GM08714 (cell line): Measurements from ENCODE around the gene CTBP1.

Experiments used
- H3K4me3 ChIP-seq: fragments of 200-500 bp; sonication (Bioruptor generic); 2 replicates; pipeline ENCODE4 v1.5.1; 2014; ENCODE audit warnings: mild to moderate bottlenecking, low read length, inconsistent platforms
- ZNF274 ChIP-seq: IDR thresholded peaks from 2 replicates; pipeline ENCODE4 v1.6.1; 2012; ENCODE audit warnings: mild to moderate bottlenecking, low read depth, low read length

The CTBP1 gene

GRCh38 chr4:1204828-1205585 is 43.9 kb downstream of the CTBP1 start:
- TF ChIP-seq ZNF274, result no peak
- H3K4me3 ChIP-seq, result no peak overlapping the region

GRCh38 chr4:1204286-1204827 is 44.6 kb downstream of the CTBP1 start:
- TF ChIP-seq ZNF274, result no peak

GRCh38 chr4:1203026-1203616 is 45.8 kb downstream of the CTBP1 start:
- H3K4me3 ChIP-seq, result no peak overlapping the region
- no peak for TF ChIP-seq ZNF274

More at GRCh38 chr4:1204286-1204827, 44.6 kb downstream of the CTBP1 start:
- H3K4me3 ChIP-seq, result no peak overlapping the region

GRCh38 chr4:1202526-1203011 is 46.4 kb downstream of the CTBP1 start:
- TF ChIP-seq ZNF274, result no peak
- H3K4me3 ChIP-seq, result no peak overlapping the region

GRCh38 chr4:1201851-1202525 is 46.9 kb downstream of the CTBP1 start:
- H3K4me3 ChIP-seq, result no peak overlapping the region

GRCh38 chr4:1200425-1201035 is 48.4 kb downstream of the CTBP1 start:
- peak overlapping the region; percentile 24; the same call in 1 of the 2 replicates for H3K4me3 ChIP-seq
- TF ChIP-seq ZNF274, result no peak

More at GRCh38 chr4:1201851-1202525, 46.9 kb downstream of the CTBP1 start:
- no peak for TF ChIP-seq ZNF274

GRCh38 chr4:1199556-1200331 is 49.2 kb downstream of the CTBP1 start:
- TF ChIP-seq ZNF274, result no peak
- no peak overlapping the region for H3K4me3 ChIP-seq

- no peak overlapping the region for H3K4me3 ChIP-seq
- no peak for TF ChIP-seq ZNF274
Measured at GRCh38 chr4:1198098-1198844, 50.7 kb downstream of the CTBP1 start.

- no peak for TF ChIP-seq ZNF274
Measured at GRCh38 chr4:1196421-1197183, 52.3 kb downstream of the CTBP1 start.

GRCh38 chr4:1195891-1196401 is 53.0 kb downstream of the CTBP1 start:
- H3K4me3 ChIP-seq, result no peak overlapping the region
- no peak for TF ChIP-seq ZNF274

More at GRCh38 chr4:1196421-1197183, 52.3 kb downstream of the CTBP1 start:
- H3K4me3 ChIP-seq, result no peak overlapping the region

GRCh38 chr4:1195109-1195671 is 53.7 kb downstream of the CTBP1 start:
- H3K4me3 ChIP-seq, result no peak overlapping the region
- no peak for TF ChIP-seq ZNF274
